Trophoblast cell (in vitro differentiated cells and primary cell): ENCODE measurements around the gene MAML2.

Experiments used
- DNase-seq, 2 donors: peaks; one replicate each; pipeline ENCODE4 v3.0.0-alpha.2; 2016
- H2AFZ ChIP-seq: 2 replicates; pipeline ENCODE4 v1.6.1; 2013; ENCODE audit warnings: low read length, moderate library complexity, mild to moderate bottlenecking; ENCODE audit not compliant: insufficient read depth, poor library complexity
- H2AK5ac ChIP-seq: 2 replicates; pipeline ENCODE4 v1.6.1; 2013; ENCODE audit warnings: mild to moderate bottlenecking, low read length
- H2BK120ac ChIP-seq: 2 replicates; pipeline ENCODE4 v1.6.1; 2013; ENCODE audit warnings: low read length, mild to moderate bottlenecking, moderate library complexity; ENCODE audit not compliant: insufficient read depth, poor library complexity
- H2BK12ac ChIP-seq: 2 replicates; pipeline ENCODE4 v1.6.1; 2013; ENCODE audit warnings: mild to moderate bottlenecking, low read length, moderate library complexity
- H2BK5ac ChIP-seq: 2 replicates; pipeline ENCODE4 v1.6.1; 2013; ENCODE audit warnings: low read length, low read depth, moderate library complexity, mild to moderate bottlenecking; ENCODE audit not compliant: poor library complexity
- H3K14ac ChIP-seq: 2 replicates; pipeline ENCODE4 v1.6.1; 2013; ENCODE audit warnings: mild to moderate bottlenecking, low read length
- H3K18ac ChIP-seq: 2 replicates; pipeline ENCODE4 v1.6.1; 2013; ENCODE audit warnings: mild to moderate bottlenecking, low read length
- H3K23ac ChIP-seq: 2 replicates; pipeline ENCODE4 v1.6.1; 2013; ENCODE audit warnings: low read length
- H3K27ac ChIP-seq: 2 replicates; pipeline ENCODE4 v1.5.1; 2013; ENCODE audit warnings: low read depth, mild to moderate bottlenecking, inconsistent platforms, low read length, moderate library complexity
- H3K27me3 ChIP-seq: 2 replicates; pipeline ENCODE4 v1.6.1; 2013; ENCODE audit warnings: inconsistent platforms, mild to moderate bottlenecking, low read length, moderate library complexity; ENCODE audit not compliant: insufficient read depth
- H3K36me3 ChIP-seq, 2 experiments: 1 replicate in 1 of 2; 2 replicates in 1 of 2; pipeline ENCODE4 v1.6.1; 2013; ENCODE audit warnings: low read length in 2 of 2, mild to moderate bottlenecking in 2 of 2, moderate library complexity in 1 of 2; ENCODE audit not compliant: insufficient read depth in 2 of 2, control insufficient read depth in 1 of 2
- H3K4ac ChIP-seq: 2 replicates; pipeline ENCODE4 v1.6.1; 2013; ENCODE audit warnings: low read depth, mild to moderate bottlenecking, low read length, moderate library complexity
- H3K4me1 ChIP-seq, 2 experiments: 1 replicate in 1 of 2; 2 replicates in 1 of 2; pipeline ENCODE4 v1.6.1; 2013; ENCODE audit warnings: low read length in 2 of 2, mild to moderate bottlenecking in 2 of 2, moderate library complexity in 1 of 2; ENCODE audit not compliant: insufficient read depth in 2 of 2, control insufficient read depth in 1 of 2
- H3K4me2 ChIP-seq: 2 replicates; pipeline ENCODE4 v1.6.1; 2013; ENCODE audit warnings: inconsistent platforms, mild to moderate bottlenecking, low read length, moderate library complexity
- H3K4me3 ChIP-seq: 2 replicates; pipeline ENCODE4 v1.5.1; 2013; ENCODE audit warnings: mild to moderate bottlenecking, low read depth, low read length, inconsistent platforms
- H3K79me1 ChIP-seq: one replicate; pipeline ENCODE4 v1.6.1; 2013; ENCODE audit warnings: low read length
- H3K79me2 ChIP-seq: 2 replicates; pipeline ENCODE4 v1.6.1; 2013; ENCODE audit warnings: low read length, mild to moderate bottlenecking; ENCODE audit not compliant: control insufficient read depth, insufficient read depth, poor library complexity
- H3K9ac ChIP-seq: 2 replicates; pipeline ENCODE4 v1.6.1; 2013; ENCODE audit warnings: mild to moderate bottlenecking, low read length
- H3K9me3 ChIP-seq: 2 replicates; pipeline ENCODE4 v1.6.1; 2013; ENCODE audit warnings: low read depth, mild to moderate bottlenecking, control low read depth, inconsistent platforms, low read length; ENCODE audit not compliant: insufficient read depth
- H4K12ac ChIP-seq: 2 replicates; pipeline ENCODE4 v1.6.1; 2013; ENCODE audit warnings: low read depth, mild to moderate bottlenecking, low read length, moderate library complexity
- H4K8ac ChIP-seq: 2 replicates; pipeline ENCODE4 v1.6.1; 2013; ENCODE audit warnings: low read depth, mild to moderate bottlenecking, low read length, moderate library complexity
- H4K91ac ChIP-seq: one replicate; pipeline ENCODE4 v1.6.1; 2013; ENCODE audit warnings: low read depth, mild to moderate bottlenecking, low read length, moderate library complexity
- WGBS: extraction: QIAGEN DNeasy Blood & Tissue Kit; methylation state at CpG from one replicate; pipeline ENCODE4 v1.1.7; 2013; ENCODE audit warnings: missing lambda C conversion rate; ENCODE audit not compliant: insufficient read length, insufficient coverage; ENCODE audit errors: extremely low coverage; 5-methylcytosine and 5-hydroxymethylcytosine counted together

MAML2 gene

GRCh38 chr11:96361778-96362177 is 18.8 kb upstream of the MAML2 start:
- Histone ChIP-seq H3K18ac (no peak overlapping the region), H3K9ac (no peak overlapping the region), H4K91ac (no peak overlapping the region), H3K4me1 (no peaks in the 10 kb centered on the region), H2AFZ (no peak overlapping the region), H3K14ac (no peak overlapping the region), H3K4ac (no peak overlapping the region), H2BK120ac (no peak overlapping the region), H2BK5ac (no peak overlapping the region), H3K4me3 (no peak overlapping the region), H3K79me2 (no peaks in the 10 kb centered on the region), H3K27ac (no peak overlapping the region), H3K23ac (no peak overlapping the region), H4K12ac (no peak overlapping the region), H3K36me3 (peaks cover 6% of the 10 kb centered on the region in 2 experiments), H3K27me3 (no peaks in the 10 kb centered on the region), H2BK12ac (no peak overlapping the region), H3K79me1 (no peaks in the 10 kb centered on the region), H4K8ac (no peak overlapping the region), H2AK5ac (no peak overlapping the region), H3K9me3 (no peaks in the 10 kb centered on the region), H3K4me2 (no peak overlapping the region)
- DNase-seq, result no peak
- no CpG with 5 or more reads among the region's 2 CpGs for WGBS

- no peaks in the 10 kb centered on the region for H3K9me3 ChIP-seq
- no CpG with 5 or more reads among the region's 3 CpGs for WGBS
- no peak overlapping the region for H3K23ac ChIP-seq
- no peak overlapping the region for H4K8ac ChIP-seq
- no peak overlapping the region for H2BK12ac ChIP-seq
- H3K9ac ChIP-seq, result no peak overlapping the region
- no peaks in the 10 kb centered on the region for H3K4me1 ChIP-seq
- no peak for DNase-seq
- no peaks in the 10 kb centered on the region for H3K79me1 ChIP-seq
- H2AK5ac ChIP-seq, result no peak overlapping the region
- no peak overlapping the region for H3K4me3 ChIP-seq
- H2AFZ ChIP-seq, result no peak overlapping the region
- no peaks in the 10 kb centered on the region for H3K79me2 ChIP-seq
- no peak overlapping the region for H2BK5ac ChIP-seq
- no peak overlapping the region for H3K4ac ChIP-seq
- H3K36me3 ChIP-seq, result peaks cover 4 to 6% of the 10 kb centered on the region in 2 experiments
- no peak overlapping the region for H4K91ac ChIP-seq
- no peak overlapping the region for H3K4me2 ChIP-seq
- no peak overlapping the region for H3K18ac ChIP-seq
- no peak overlapping the region for H3K27ac ChIP-seq
- H2BK120ac ChIP-seq, result no peak overlapping the region
- no peak overlapping the region for H4K12ac ChIP-seq
- H3K14ac ChIP-seq, result no peak overlapping the region
- no peaks in the 10 kb centered on the region for H3K27me3 ChIP-seq
Observed at GRCh38 chr11:96358321-96358720, 15.3 kb upstream of the MAML2 start.

GRCh38 chr11:96357794-96358193 is 14.8 kb upstream of the MAML2 start:
- Histone ChIP-seq H3K27me3 (no peaks in the 10 kb centered on the region), H2BK5ac (no peak overlapping the region), H3K18ac (no peak overlapping the region), H3K23ac (no peak overlapping the region), H3K9me3 (no peaks in the 10 kb centered on the region), H2AFZ (no peak overlapping the region), H3K4me2 (no peak overlapping the region), H3K4ac (no peak overlapping the region), H4K12ac (no peak overlapping the region), H3K14ac (no peak overlapping the region), H3K4me3 (no peak overlapping the region), H4K8ac (no peak overlapping the region), H3K27ac (no peak overlapping the region), H2AK5ac (no peak overlapping the region), H4K91ac (no peak overlapping the region), H3K36me3 (peaks cover 4 to 6% of the 10 kb centered on the region in 2 experiments), H2BK12ac (no peak overlapping the region), H3K9ac (no peak overlapping the region), H3K79me1 (no peaks in the 10 kb centered on the region), H3K79me2 (no peaks in the 10 kb centered on the region), H2BK120ac (no peak overlapping the region), H3K4me1 (no peaks in the 10 kb centered on the region)
- no CpG with 5 or more reads among the region's 1 CpG for WGBS
- no peak for DNase-seq

- Histone ChIP-seq H3K36me3 (peaks cover 5 to 6% of the 10 kb centered on the region in 2 experiments), H3K4me2 (no peak overlapping the region), H3K9me3 (no peaks in the 10 kb centered on the region)
Observed at GRCh38 chr11:96356848-96357247, 13.9 kb upstream of the MAML2 start.

More at GRCh38 chr11:96356848-96357247, 13.9 kb upstream of the MAML2 start:
- H3K4me1 ChIP-seq, result no peaks in the 10 kb centered on the region
- no peak overlapping the region for H3K4me3 ChIP-seq
- H3K4ac ChIP-seq, result no peak overlapping the region
- H2BK5ac ChIP-seq, result no peak overlapping the region
- no peak overlapping the region for H3K14ac ChIP-seq
- no peak overlapping the region for H2BK12ac ChIP-seq
- H3K79me1 ChIP-seq, result no peaks in the 10 kb centered on the region
- H3K18ac ChIP-seq, result no peak overlapping the region
- no peak overlapping the region for H2BK120ac ChIP-seq
- no peak for DNase-seq
- H2AFZ ChIP-seq, result no peak overlapping the region
- no peak overlapping the region for H2AK5ac ChIP-seq
- H4K8ac ChIP-seq, result no peak overlapping the region
- H4K12ac ChIP-seq, result no peak overlapping the region
- no peaks in the 10 kb centered on the region for H3K27me3 ChIP-seq
- no CpG with 5 or more reads among the region's 4 CpGs for WGBS
- H4K91ac ChIP-seq, result no peak overlapping the region
- H3K23ac ChIP-seq, result no peak overlapping the region
- H3K79me2 ChIP-seq, result no peaks in the 10 kb centered on the region
- no peak overlapping the region for H3K27ac ChIP-seq
- H3K9ac ChIP-seq, result no peak overlapping the region
